GM12872 (cell line): ENCODE results near the gene GOSR1.

ENCODE experiments used
- TF ChIP-seq, protein P1 (sequence below): IDR thresholded peaks from 3 replicates; pipeline ENCODE4 v1.5.1; 2011; ENCODE audit warnings: low read depth, mild to moderate bottlenecking, low read length, moderate library complexity; ENCODE audit not compliant: insufficient read depth

GOSR1 gene

GRCh38 chr17:30559656-30560055, 82.4 kb downstream of the GOSR1 start:
- TF ChIP-seq, protein P1, sequence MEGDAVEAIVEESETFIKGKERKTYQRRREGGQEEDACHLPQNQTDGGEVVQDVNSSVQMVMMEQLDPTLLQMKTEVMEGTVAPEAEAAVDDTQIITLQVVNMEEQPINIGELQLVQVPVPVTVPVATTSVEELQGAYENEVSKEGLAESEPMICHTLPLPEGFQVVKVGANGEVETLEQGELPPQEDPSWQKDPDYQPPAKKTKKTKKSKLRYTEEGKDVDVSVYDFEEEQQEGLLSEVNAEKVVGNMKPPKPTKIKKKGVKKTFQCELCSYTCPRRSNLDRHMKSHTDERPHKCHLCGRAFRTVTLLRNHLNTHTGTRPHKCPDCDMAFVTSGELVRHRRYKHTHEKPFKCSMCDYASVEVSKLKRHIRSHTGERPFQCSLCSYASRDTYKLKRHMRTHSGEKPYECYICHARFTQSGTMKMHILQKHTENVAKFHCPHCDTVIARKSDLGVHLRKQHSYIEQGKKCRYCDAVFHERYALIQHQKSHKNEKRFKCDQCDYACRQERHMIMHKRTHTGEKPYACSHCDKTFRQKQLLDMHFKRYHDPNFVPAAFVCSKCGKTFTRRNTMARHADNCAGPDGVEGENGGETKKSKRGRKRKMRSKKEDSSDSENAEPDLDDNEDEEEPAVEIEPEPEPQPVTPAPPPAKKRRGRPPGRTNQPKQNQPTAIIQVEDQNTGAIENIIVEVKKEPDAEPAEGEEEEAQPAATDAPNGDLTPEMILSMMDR, result no peak

GRCh38 chr17:30565073-30565935, 88.1 kb downstream of the GOSR1 start:
- TF ChIP-seq, protein P1, result no peak

DNA sequence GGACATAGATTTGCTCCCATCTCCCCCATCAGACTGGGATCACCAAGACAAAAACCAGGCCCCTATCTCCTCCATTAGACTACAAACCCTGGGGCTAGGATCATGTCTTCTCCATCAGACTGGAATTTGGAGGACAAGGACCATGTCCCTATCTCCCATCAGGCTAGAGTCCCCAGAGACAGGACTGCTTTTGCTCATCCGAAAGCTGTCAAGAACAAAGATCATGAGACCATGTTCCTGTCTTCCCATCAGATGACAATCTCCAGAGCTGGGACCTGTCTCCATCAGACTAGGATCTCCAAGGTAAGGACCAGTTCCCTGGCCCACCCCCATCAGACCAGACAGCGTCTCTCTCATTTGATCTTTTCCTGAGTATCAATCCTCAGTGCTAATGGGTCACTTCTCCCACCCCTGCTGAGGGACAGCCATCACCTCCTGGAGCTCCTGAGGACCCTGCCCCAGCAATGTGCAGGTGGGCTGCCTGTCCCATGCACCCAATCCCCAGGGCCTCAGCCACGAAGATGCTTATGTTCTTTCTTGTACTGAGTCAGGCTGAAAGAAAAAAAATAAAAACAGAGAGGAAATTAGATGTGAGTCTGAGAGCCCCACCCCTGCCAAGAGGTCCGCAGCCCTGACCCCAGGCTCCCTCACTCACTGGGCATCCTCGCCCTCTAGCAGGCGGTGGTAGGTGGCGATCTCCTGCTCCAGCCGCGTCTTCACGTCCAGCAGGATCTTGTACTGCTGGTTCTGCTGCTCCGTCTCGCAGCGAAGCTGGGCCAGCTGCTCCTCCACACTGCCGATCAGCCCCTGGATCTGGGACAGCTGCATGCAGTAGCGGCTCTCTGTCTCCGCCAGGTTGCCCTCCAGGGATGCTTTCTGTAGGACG, 90.3 kb downstream of the GOSR1 start:
- TF ChIP-seq, protein P1, result no peak

DNA sequence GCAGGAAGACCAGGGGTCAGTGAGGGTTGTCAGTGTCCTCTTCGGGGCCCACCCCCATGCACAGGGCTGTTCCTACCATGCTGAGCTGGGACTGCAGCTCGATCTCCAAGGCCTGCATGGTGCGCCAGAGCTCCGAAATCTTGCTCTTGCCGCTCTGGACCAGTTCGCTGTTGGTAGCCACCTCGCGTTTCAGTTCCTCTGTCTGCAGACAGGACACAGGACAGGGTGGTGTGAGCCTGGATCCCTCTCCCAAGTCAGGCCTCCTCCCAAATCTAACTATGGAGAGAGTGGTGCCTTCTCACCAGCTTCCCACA, 90.9 kb downstream of the GOSR1 start:
- TF ChIP-seq, protein P1, result no peak

GRCh38 chr17:30570191-30570590, 93.0 kb downstream of the GOSR1 start:
- TF ChIP-seq, protein P1, result no peak

GRCh38 chr17:30570596-30571265, 93.5 kb downstream of the GOSR1 start:
- TF ChIP-seq, protein P1, result no peak

DNA sequence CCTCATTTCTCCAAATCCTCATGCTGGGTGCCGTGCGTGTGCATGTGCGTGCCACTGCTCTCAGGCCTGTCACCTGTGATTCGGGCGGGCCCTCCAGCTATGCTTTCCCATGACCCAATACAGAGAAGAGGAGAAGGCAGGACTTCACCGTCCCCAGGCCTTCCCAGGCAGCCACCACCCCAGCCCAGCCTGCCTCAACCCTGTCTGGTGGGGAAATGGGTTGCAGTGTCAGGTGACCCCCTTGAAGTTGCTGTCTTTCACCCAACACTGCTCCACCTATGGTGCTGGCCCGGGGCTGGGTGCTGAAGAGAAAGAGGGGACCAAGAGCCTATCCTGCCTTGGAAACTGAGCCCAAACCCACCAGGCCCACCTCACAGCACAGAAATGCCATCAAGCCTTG, 94.7 kb downstream of the GOSR1 start:
- TF ChIP-seq, protein P1, result no peak
